ENCODE measurements around the gene AGGF1. TPM values are rescaled to one million over a fixed set of nuclear protein-coding genes. Genes with fewer than 3 reads are reported as not detected.
A peak's percentile ranks its signal among the peaks of the same experiment; 100 is the strongest.

Gene AGGF1, protein sequence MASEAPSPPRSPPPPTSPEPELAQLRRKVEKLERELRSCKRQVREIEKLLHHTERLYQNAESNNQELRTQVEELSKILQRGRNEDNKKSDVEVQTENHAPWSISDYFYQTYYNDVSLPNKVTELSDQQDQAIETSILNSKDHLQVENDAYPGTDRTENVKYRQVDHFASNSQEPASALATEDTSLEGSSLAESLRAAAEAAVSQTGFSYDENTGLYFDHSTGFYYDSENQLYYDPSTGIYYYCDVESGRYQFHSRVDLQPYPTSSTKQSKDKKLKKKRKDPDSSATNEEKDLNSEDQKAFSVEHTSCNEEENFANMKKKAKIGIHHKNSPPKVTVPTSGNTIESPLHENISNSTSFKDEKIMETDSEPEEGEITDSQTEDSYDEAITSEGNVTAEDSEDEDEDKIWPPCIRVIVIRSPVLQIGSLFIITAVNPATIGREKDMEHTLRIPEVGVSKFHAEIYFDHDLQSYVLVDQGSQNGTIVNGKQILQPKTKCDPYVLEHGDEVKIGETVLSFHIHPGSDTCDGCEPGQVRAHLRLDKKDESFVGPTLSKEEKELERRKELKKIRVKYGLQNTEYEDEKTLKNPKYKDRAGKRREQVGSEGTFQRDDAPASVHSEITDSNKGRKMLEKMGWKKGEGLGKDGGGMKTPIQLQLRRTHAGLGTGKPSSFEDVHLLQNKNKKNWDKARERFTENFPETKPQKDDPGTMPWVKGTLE
- total RNA-seq: 10 to 100 TPM; 12.6 to 22.8 (median 16.9) TPM
- 10 to 100 TPM in 1 of 2 donors, 1 to 10 TPM in 1; 9.0 to 15.5 TPM for polyA plus RNA-seq
- long read RNA-seq, donor 1, full-length matches to known transcripts: 6 of 106 reads
- long read RNA-seq, donor 1, partial matches to known transcripts: 89 of 106 reads
- long read RNA-seq, donor 1, other reads (novel, unspliced or antisense): 11 of 106 reads
- long read RNA-seq, donor 2, full-length matches to known transcripts: 10 of 10 reads
- long read RNA-seq, donor 2, partial matches to known transcripts: 0 of 10 reads
- long read RNA-seq, donor 2, other reads (novel, unspliced or antisense): 0 of 10 reads
- long read RNA-seq, donor 3, full-length matches to known transcripts: 52 of 63 reads
- long read RNA-seq, donor 3, partial matches to known transcripts: 3 of 63 reads
- long read RNA-seq, donor 3, other reads (novel, unspliced or antisense): 8 of 63 reads

DNA sequence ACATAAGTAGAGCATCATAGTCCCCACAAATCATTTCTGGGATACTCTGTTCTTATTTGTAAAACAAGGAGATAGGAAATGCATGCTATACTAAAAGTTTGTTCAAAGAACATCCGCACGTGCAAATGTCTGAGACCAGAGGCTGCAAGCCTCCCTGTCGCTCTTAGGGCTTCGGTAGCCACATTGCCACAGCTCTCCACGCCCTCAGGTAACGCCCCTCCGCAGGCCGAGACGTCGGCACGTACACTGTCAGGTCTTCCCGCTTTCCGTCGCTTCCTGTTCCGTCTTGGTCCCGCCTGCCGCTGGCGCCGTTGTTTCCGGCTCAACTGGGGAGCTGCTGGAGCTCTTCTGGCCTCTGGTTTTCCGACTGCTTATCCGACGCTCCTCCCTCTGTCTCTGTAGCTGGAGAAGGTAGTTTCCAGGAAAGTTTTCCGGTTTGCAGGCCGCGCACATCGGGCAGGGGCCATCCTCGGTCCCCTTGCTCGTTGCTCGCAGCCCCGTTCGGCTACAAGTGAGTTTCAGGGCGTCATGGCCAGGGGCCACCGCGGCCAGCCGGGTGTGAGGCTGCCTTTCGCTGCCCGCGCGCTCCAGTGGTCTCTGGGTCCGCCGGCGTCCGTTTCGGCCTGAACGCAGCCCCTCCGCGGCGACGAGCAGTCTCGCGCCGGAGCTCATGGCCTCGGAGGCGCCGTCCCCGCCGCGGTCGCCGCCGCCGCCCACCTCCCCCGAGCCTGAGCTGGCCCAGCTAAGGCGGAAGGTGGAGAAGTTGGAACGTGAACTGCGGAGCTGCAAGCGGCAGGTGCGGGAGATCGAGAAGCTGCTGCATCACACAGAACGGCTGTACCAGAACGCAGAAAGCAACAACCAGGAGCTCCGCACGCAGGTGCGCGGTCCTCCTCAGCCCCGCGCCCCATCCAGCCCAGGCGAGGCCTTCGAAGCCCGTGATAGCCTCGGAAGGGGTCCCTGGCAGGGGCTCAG, at the start of gene AGGF1:
Gene AGGF1, plus strand, starts transcription at position 308 of the 975 bp plus-strand sequence. Its CDS starts 363 bp downstream, at position 671.
- TF ChIP-seq EP300 (IDR thresholded peaks at IDR 0.05) (no peak), POLR2A (IDR thresholded peaks at IDR 0.05) (peak; percentile 50)
- TF ChIP-seq, protein P1, sequence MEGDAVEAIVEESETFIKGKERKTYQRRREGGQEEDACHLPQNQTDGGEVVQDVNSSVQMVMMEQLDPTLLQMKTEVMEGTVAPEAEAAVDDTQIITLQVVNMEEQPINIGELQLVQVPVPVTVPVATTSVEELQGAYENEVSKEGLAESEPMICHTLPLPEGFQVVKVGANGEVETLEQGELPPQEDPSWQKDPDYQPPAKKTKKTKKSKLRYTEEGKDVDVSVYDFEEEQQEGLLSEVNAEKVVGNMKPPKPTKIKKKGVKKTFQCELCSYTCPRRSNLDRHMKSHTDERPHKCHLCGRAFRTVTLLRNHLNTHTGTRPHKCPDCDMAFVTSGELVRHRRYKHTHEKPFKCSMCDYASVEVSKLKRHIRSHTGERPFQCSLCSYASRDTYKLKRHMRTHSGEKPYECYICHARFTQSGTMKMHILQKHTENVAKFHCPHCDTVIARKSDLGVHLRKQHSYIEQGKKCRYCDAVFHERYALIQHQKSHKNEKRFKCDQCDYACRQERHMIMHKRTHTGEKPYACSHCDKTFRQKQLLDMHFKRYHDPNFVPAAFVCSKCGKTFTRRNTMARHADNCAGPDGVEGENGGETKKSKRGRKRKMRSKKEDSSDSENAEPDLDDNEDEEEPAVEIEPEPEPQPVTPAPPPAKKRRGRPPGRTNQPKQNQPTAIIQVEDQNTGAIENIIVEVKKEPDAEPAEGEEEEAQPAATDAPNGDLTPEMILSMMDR (IDR thresholded peaks at IDR 0.05): no peak
- 0 to 1% (median 0%) methylated on average over 73 to 82 of the region's 82 CpGs for WGBS, 3 donors
- Histone ChIP-seq H3K4me1 (ENCODE audit: insufficient read depth) (peaks cover 4% of the 10 kb centered on the region), H3K4me3 (peak within 1 kb of the TSS; percentile 95), H3K27ac (peak within 1 kb of the TSS; percentile 75 to 81), H3K27me3 (no peaks in the 10 kb centered on the region), H3K36me3 (no peaks in the 10 kb centered on the region), H3K9me3 (no peaks in the 10 kb centered on the region)
- peak; percentile 86 to 92 (median 87) for DNase-seq
- intact Hi-C loops (cut with DNase I): no loop called here

DNA sequence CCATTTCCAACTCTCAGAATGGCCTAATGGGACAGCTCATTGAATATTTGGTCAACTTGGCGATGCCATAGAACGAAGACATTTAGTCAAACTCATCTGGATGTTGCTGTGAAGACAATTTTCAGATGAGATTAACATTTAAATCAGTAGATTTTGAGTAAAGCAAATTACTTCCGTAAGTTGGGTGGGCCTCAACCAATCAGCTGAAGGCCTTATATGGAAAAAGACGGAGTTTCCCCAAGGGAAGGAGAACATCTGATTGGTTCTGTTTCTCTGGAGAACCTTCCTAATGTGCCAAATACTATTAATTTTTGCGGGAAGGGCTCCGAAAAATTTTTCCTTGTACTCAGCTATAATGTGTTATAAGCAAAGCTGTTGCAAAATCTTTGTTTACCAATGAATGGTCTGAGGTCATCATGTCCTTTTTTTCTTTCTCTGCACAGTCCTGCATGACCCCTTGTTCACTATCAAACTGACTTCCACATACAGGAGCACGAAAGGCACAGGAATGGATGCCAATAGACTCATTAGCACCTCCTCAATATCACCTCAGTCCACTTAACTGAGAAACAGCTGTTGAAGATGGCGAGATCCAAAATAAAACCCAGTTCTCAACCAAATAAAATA, 49.6 kb upstream of the AGGF1 start:
- intact Hi-C loops (cut with DNase I): no loop called here
- WGBS, 3 donors: 78 to 90% (median 87%) methylated on average over 8 of the region's 8 CpGs

DNA sequence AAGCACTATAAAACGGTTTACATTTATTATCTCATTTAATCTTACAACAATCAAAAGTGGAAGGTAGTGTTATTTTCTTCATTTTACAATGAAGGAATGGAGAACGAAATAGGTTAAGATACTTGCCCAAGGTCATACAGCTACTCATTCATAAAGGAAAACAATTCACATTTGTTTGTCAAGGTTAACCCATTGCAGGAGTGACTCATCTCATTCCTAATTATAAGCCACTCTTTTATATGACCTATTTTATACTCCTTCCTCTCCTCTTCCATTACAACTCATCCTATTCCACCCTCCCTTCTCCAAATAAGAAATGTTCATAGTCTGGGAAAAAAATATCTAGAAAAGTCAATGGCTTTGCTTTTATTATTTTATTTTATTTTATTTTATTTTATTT, 47.8 kb upstream of the AGGF1 start:
- Histone ChIP-seq H3K4me3 (no peak overlapping the region), H3K27me3 (no peaks in the 10 kb centered on the region), H3K4me1 (ENCODE audit: insufficient read depth) (no peaks in the 10 kb centered on the region), H3K27ac (no peak overlapping the region), H3K9me3 (no peaks in the 10 kb centered on the region), H3K36me3 (no peaks in the 10 kb centered on the region)
- no peak for TF ChIP-seq EP300 (IDR thresholded peaks at IDR 0.05)
- TF ChIP-seq, protein P1 (IDR thresholded peaks at IDR 0.05): no peak
- no peak for TF ChIP-seq POLR2A (IDR thresholded peaks at IDR 0.05)
- 21 to 65% (median 29%) methylated on average over 2 of the region's 2 CpGs for WGBS, 3 donors
- no peak for DNase-seq
- intact Hi-C loops (cut with DNase I): no loop called here

More for the DNA sequence above, 49.6 kb upstream of the AGGF1 start:
- Histone ChIP-seq H3K27me3 (no peaks in the 10 kb centered on the region), H3K4me3 (no peak overlapping the region), H3K4me1 (ENCODE audit: insufficient read depth) (no peaks in the 10 kb centered on the region), H3K36me3 (no peaks in the 10 kb centered on the region), H3K9me3 (no peaks in the 10 kb centered on the region), H3K27ac (no peak overlapping the region)
- DNase-seq: no peak
- TF ChIP-seq, protein P1 (IDR thresholded peaks at IDR 0.05): no peak
- no peak for TF ChIP-seq EP300 (IDR thresholded peaks at IDR 0.05)
- TF ChIP-seq POLR2A (IDR thresholded peaks at IDR 0.05): no peak

All from ovary (tissue), 10 donors.